Retinal pigment epithelial cell (primary cell): ENCODE results near the gene SFMBT1.

Experiments used
- DNase-seq: peaks from one replicate; pipeline ENCODE4 v3.0.0-alpha.2; 2010; ENCODE audit warnings: low read depth
- H3K4me3 ChIP-seq: 2 replicates; pipeline ENCODE4 v1.5.1; 2011; ENCODE audit warnings: mild to moderate bottlenecking, low read length, control low read depth, moderate library complexity
- CTCF ChIP-seq: conservative IDR thresholded peaks from 2 replicates; pipeline ENCODE4 v1.5.1; 2011; ENCODE audit warnings: low read depth, low read length, control low read depth, inconsistent platforms

SFMBT1 gene

DNA sequence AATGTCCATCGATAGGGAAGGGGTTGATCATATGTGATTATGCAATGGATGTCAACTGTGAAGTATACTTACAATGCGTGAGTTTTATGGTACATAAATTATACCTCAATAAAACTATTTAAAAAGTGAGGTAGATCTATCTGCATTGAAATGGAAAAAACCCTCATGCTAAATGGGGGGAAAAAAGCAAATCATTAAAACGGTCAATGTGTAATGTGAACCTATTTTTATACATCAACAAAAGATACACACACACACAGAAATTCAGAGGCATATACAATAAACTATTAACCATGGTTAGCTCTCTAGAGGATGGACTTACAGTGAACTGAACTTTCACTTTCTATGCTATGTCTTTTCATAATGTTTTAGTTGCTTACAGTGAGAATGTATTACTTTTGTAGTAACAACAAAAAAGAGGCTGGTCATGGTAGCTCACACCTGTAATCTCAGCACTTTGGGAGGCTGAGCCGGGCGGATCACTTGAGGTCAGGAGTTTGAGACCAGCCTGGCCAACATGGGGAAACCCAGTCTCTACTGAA is 171.6 kb downstream of the SFMBT1 start:
- no peak for DNase-seq
- H3K4me3 ChIP-seq: no peak overlapping the region
- TF ChIP-seq CTCF: no peak

GRCh38 chr3:52873433-52874159 is 172.3 kb downstream of the SFMBT1 start:
- H3K4me3 ChIP-seq: no peak overlapping the region
- DNase-seq: no peak
- TF ChIP-seq CTCF: no peak

DNA sequence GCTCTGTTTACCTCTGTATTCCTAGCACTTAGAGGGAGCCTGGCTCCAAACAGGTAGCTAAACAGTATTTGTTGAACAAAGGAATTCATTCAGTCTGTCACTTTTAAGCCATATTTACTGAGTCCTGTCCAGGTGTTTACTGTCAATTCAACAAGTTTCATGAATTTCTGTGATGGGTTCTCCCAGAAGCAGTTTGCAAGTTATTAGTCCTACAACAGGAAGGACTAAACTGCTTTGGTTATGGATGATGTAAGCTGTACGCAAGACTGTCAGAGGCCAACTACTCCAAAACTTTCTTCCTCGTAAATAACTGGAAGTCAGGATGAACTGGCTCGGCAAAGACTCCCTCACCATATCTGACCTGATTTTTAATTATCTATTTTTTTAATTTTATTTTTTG is 173.6 kb downstream of the SFMBT1 start:
- DNase-seq: no peak
- no peak for TF ChIP-seq CTCF
- H3K4me3 ChIP-seq: no peak overlapping the region

DNA sequence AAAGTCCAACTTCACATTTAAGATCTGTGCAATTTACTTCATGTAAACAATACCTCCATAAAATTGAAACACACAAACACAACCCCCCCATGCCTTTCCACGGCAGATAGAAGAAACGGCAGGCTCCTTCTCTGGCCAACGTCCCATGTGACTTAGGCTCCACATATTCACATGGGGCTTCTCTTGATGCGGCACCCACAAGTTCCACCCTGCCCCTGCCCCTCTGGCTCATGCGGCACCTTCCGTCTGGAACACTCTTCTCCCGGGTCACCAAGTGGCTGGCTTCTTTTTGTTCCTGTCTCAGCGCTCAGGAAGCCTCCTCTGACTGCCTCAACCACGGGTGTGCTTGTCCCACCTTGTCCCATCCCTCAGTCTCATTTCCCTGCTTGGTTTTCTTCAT is 174.1 kb downstream of the SFMBT1 start:
- DNase-seq: no peak
- no peak overlapping the region for H3K4me3 ChIP-seq
- TF ChIP-seq CTCF: no peak

DNA sequence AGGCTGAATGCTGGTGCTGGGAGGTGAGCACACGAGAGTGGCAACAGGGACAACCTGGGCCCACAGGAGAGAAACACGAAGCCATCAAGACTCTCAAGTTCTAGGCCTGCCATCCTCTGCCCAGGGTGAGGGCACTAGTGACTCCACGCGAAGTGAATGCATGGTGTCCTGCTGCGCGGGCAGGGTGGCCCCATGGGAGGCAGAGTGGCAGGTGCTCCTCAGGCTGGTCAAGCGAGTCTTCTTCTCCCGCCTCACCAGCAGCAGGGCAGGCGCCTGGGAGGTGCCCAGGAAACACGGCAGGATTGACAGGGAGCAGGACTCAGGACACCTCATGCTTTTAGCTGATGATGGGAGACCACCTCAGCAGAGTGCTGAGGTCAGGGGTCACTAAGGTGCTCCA is 175.4 kb downstream of the SFMBT1 start:
- H3K4me3 ChIP-seq: no peak overlapping the region
- no peak for TF ChIP-seq CTCF
- no peak for DNase-seq

DNA sequence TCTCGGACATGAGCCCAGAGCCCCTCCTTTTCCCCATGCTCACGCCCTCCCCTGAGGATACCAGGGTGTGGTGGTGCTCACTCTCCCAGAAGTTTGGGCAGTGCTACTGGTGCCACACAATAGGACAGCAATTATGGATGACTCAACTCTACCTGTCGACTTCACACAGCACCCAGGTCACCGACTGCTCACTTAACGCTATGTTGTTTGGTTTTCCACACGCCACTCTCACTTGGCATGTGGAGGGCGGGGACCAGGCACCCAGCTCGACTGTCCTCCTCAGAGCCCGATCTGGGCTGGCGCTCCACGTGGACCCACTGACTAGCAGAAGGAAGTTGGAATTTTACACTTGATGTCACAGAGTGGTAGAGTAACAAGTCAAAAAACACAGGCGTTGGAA is 179.4 kb downstream of the SFMBT1 start:
- no peak overlapping the region for H3K4me3 ChIP-seq
- no peak for TF ChIP-seq CTCF
- DNase-seq: no peak

- H3K4me3 ChIP-seq: no peak overlapping the region
- TF ChIP-seq CTCF: no peak
- no peak for DNase-seq
Measured at GRCh38 chr3:52865994-52866393, 179.9 kb downstream of the SFMBT1 start.
